ENCODE data around the gene CPXM1.

GRCh38 chr20:2807019-2807418 lies 6.6 kb upstream of the CPXM1 start:
- no peak for TF ChIP-seq CTCF (IDR thresholded peaks at IDR 0.05)
- no peak for TF ChIP-seq POLR2AphosphoS5 (IDR thresholded peaks at IDR 0.05)

Data from prostate gland (tissue), 2 donors.